SU-DHL-6 (cell line): ENCODE results near the gene TFAP2C.

Source experiments
- H2AFZ ChIP-seq: fragments of 200-600 bp; sonication (generic); 2 replicates; pipeline ENCODE4 v1.6.1; 2014; ENCODE audit warnings: low read depth, mild to moderate bottlenecking, moderate library complexity, mixed read lengths, antibody characterized with exemption, low read length; ENCODE audit not compliant: severe bottlenecking
- H3F3A ChIP-seq: fragments of 200-600 bp; shearing (Covaris generic); 2 replicates; pipeline ENCODE4 v1.6.0; 2016; ENCODE audit warnings: antibody characterized with exemption, mild to moderate bottlenecking; ENCODE audit not compliant: insufficient read depth
- H3K27ac ChIP-seq: fragments of 200-600 bp; sonication (generic); 2 replicates; pipeline ENCODE4 v1.5.1; 2016; ENCODE audit warnings: low read depth, mild to moderate bottlenecking, low read length, moderate library complexity, mixed read lengths
- H3K27me3 ChIP-seq: fragments of 200-600 bp; sonication (generic), shearing (Covaris generic); 2 replicates; pipeline ENCODE4 v1.6.0; 2014; ENCODE audit warnings: mild to moderate bottlenecking, low read length
- H3K36me3 ChIP-seq: fragments of 200-600 bp; sonication (generic); 2 replicates; pipeline ENCODE4 v1.6.1; 2014; ENCODE audit warnings: mild to moderate bottlenecking, low read length, mixed read lengths
- H3K4me2 ChIP-seq: fragments of 300-600, 200-600 bp; shearing (Covaris generic), sonication (generic); 2 replicates; pipeline ENCODE4 v1.6.0; 2014; ENCODE audit warnings: low read length, low read depth, mild to moderate bottlenecking; ENCODE audit not compliant: poor library complexity, severe bottlenecking
- H3K4me3 ChIP-seq: fragments of 200-600 bp; sonication (generic); 2 replicates; pipeline ENCODE4 v1.5.1; 2014; ENCODE audit warnings: antibody characterized with exemption, low read length, mild to moderate bottlenecking, mixed read lengths; ENCODE audit not compliant: insufficient read depth, poor library complexity, severe bottlenecking
- H3K79me2 ChIP-seq: fragments of 200-600 bp; sonication (generic); 2 replicates; pipeline ENCODE4 v1.6.1; 2014; ENCODE audit warnings: mild to moderate bottlenecking, low read length, moderate library complexity; ENCODE audit not compliant: insufficient read depth
- H3K9ac ChIP-seq: fragments of 200-600 bp; sonication (generic); 2 replicates; pipeline ENCODE4 v1.7.0; 2014; ENCODE audit warnings: mild to moderate bottlenecking, low read length
- H3K9me2 ChIP-seq: fragments of 200-600 bp; sonication (generic); replicated peaks from 2 replicates; pipeline ENCODE4 v1.6.1; 2014; ENCODE audit warnings: low read length; ENCODE audit not compliant: insufficient read depth
- H3K9me3 ChIP-seq: fragments of 200-600 bp; sonication (generic); 2 replicates; pipeline ENCODE4 v1.6.1; 2014; ENCODE audit warnings: low read length, mixed read lengths; ENCODE audit not compliant: insufficient read depth
- H4K20me1 ChIP-seq: fragments of 200-600 bp; sonication (generic); 2 replicates; pipeline ENCODE4 v1.6.1; 2014; ENCODE audit warnings: low read depth, mild to moderate bottlenecking, antibody characterized with exemption, low read length, moderate library complexity, mixed read lengths
- EZH2phosphoT487 ChIP-seq: fragments of 200-600 bp; sonication (generic), shearing (Covaris generic); conservative IDR thresholded peaks from 2 replicates; pipeline ENCODE4 v1.6.1; 2018; ENCODE audit warnings: mild to moderate bottlenecking, antibody characterized with exemption, low read length, moderate library complexity, mixed read lengths
- TF ChIP-seq, protein P1 (sequence below): fragments of 200-600 bp; sonication (generic); IDR thresholded peaks from one replicate; pipeline ENCODE4 v1.5.1; 2017; ENCODE audit warnings: antibody characterized with exemption, mild to moderate bottlenecking, low read length, moderate library complexity; ENCODE audit not compliant: insufficient read depth, poor library complexity, severe bottlenecking

The TFAP2C gene

GRCh38 chr20:56609321-56609720, 19.8 kb upstream of the TFAP2C start:
- Histone ChIP-seq H3K9ac (no peak overlapping the region), H3K79me2 (no peaks in the 10 kb centered on the region), H3K27ac (no peak overlapping the region), H3K27me3 (no peaks in the 10 kb centered on the region), H2AFZ (no peak overlapping the region), H3F3A (no peaks in the 10 kb centered on the region), H3K36me3 (no peaks in the 10 kb centered on the region), H3K4me3 (no peak overlapping the region), H4K20me1 (no peaks in the 10 kb centered on the region), H3K9me3 (no peaks in the 10 kb centered on the region), H3K4me2 (no peak overlapping the region), H3K9me2 (no peaks in the 10 kb centered on the region)
- TF ChIP-seq, protein P1, sequence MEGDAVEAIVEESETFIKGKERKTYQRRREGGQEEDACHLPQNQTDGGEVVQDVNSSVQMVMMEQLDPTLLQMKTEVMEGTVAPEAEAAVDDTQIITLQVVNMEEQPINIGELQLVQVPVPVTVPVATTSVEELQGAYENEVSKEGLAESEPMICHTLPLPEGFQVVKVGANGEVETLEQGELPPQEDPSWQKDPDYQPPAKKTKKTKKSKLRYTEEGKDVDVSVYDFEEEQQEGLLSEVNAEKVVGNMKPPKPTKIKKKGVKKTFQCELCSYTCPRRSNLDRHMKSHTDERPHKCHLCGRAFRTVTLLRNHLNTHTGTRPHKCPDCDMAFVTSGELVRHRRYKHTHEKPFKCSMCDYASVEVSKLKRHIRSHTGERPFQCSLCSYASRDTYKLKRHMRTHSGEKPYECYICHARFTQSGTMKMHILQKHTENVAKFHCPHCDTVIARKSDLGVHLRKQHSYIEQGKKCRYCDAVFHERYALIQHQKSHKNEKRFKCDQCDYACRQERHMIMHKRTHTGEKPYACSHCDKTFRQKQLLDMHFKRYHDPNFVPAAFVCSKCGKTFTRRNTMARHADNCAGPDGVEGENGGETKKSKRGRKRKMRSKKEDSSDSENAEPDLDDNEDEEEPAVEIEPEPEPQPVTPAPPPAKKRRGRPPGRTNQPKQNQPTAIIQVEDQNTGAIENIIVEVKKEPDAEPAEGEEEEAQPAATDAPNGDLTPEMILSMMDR, result no peak
- no peak for TF ChIP-seq EZH2phosphoT487

GRCh38 chr20:56610098-56610497, 19.0 kb upstream of the TFAP2C start:
- H3K36me3 ChIP-seq, result no peaks in the 10 kb centered on the region
- no peak for TF ChIP-seq EZH2phosphoT487
- TF ChIP-seq, protein P1, result no peak
- no peaks in the 10 kb centered on the region for H3K9me3 ChIP-seq
- H2AFZ ChIP-seq, result no peak overlapping the region
- H3K27ac ChIP-seq, result no peak overlapping the region
- H3F3A ChIP-seq, result no peaks in the 10 kb centered on the region
- no peaks in the 10 kb centered on the region for H3K27me3 ChIP-seq
- no peak overlapping the region for H3K4me3 ChIP-seq
- no peak overlapping the region for H3K9ac ChIP-seq
- no peaks in the 10 kb centered on the region for H3K9me2 ChIP-seq
- no peaks in the 10 kb centered on the region for H3K79me2 ChIP-seq
- H3K4me2 ChIP-seq, result no peak overlapping the region
- H4K20me1 ChIP-seq, result no peaks in the 10 kb centered on the region

- Histone ChIP-seq H3K36me3 (no peaks in the 10 kb centered on the region), H3K4me3 (no peak overlapping the region), H3K79me2 (no peaks in the 10 kb centered on the region), H4K20me1 (no peaks in the 10 kb centered on the region), H3K9ac (no peak overlapping the region), H2AFZ (no peak overlapping the region), H3K9me3 (no peaks in the 10 kb centered on the region), H3K9me2 (no peaks in the 10 kb centered on the region), H3F3A (no peaks in the 10 kb centered on the region), H3K27ac (no peak overlapping the region), H3K27me3 (no peaks in the 10 kb centered on the region), H3K4me2 (no peak overlapping the region)
- TF ChIP-seq, protein P1, result no peak
- TF ChIP-seq EZH2phosphoT487, result no peak
Observed at GRCh38 chr20:56614196-56614595, 14.9 kb upstream of the TFAP2C start.

DNA sequence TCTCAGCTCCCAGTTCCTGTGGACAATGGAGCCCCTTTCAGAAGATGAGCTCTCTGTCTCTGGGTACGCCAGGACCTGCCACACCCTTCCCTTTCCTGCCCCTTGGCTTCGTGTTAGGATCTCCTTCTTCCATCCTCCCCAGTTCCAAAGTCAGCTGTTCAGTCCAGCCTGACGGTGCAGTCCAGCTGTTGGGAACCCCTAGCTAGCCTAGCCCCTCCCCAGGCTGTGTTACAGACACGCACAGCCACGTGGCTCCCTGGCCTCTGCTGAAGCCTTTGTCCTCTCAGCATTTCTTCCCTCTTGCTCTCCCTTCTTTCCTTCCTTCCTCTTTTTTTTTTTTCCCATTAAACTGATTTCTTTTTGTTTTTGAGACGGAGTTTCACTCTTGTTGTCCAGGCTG, 12.4 kb upstream of the TFAP2C start:
- no peak overlapping the region for H2AFZ ChIP-seq
- H3K27ac ChIP-seq, result no peak overlapping the region
- no peaks in the 10 kb centered on the region for H3K9me2 ChIP-seq
- H3K4me3 ChIP-seq, result no peak overlapping the region
- no peaks in the 10 kb centered on the region for H3F3A ChIP-seq
- no peaks in the 10 kb centered on the region for H4K20me1 ChIP-seq
- no peaks in the 10 kb centered on the region for H3K79me2 ChIP-seq
- H3K27me3 ChIP-seq, result no peaks in the 10 kb centered on the region
- H3K36me3 ChIP-seq, result no peaks in the 10 kb centered on the region
- TF ChIP-seq, protein P1, result no peak
- TF ChIP-seq EZH2phosphoT487, result no peak
- H3K9me3 ChIP-seq, result no peaks in the 10 kb centered on the region
- no peak overlapping the region for H3K4me2 ChIP-seq
- H3K9ac ChIP-seq, result no peak overlapping the region
